A549 (cell line): Measurements from ENCODE around the gene FGF7.

Experiments used
- BHLHE40 ChIP-seq: IDR thresholded peaks from 2 replicates; pipeline ENCODE4 v1.6.1; 2012; ENCODE audit warnings: low read depth, low read length, inconsistent platforms
- CBX2 ChIP-seq: fragments of 200-600 bp; sonication (generic); IDR thresholded peaks from 2 replicates; pipeline ENCODE4 v1.6.1; 2016; ENCODE audit warnings: low read depth, mild to moderate bottlenecking, borderline replicate concordance
- CEBPB ChIP-seq, 2 experiments: fragments of >200 bp in 1 of 2; sonication (Bioruptor Twin) in 1 of 2; formaldehyde crosslinking in 1 of 2; IDR thresholded peaks; 2 replicates each; pipeline ENCODE4 v1.6.1; 2012 to 2016
- CHD4 ChIP-seq: fragments of 200-600 bp; sonication (generic); IDR thresholded peaks from 2 replicates; pipeline ENCODE4 v1.6.1; 2016; ENCODE audit warnings: antibody characterized with exemption, mild to moderate bottlenecking, borderline replicate concordance
- CTCF ChIP-seq: fragments of >200 bp; sonication (Bioruptor Twin); formaldehyde crosslinking; IDR thresholded peaks from 3 replicates; pipeline ENCODE4 v1.5.1; 2016
- MYC ChIP-seq: IDR thresholded peaks from 2 replicates; pipeline ENCODE4 v1.6.1; 2012; ENCODE audit warnings: mild to moderate bottlenecking, inconsistent platforms, low read length, improper control_type of control experiment, borderline replicate concordance
- RAD21 ChIP-seq, 2 experiments: fragments of >200 bp in 1 of 2; sonication (Bioruptor Twin) in 1 of 2; formaldehyde crosslinking in 1 of 2; IDR thresholded peaks in 1 of 2; conservative IDR thresholded peaks in 1 of 2; 2 replicates in 1 of 2; 3 replicates in 1 of 2; pipeline ENCODE4 v1.6.1; 2012 to 2018; ENCODE audit warnings: inconsistent platforms in 1 of 2
- RNF2 ChIP-seq: fragments of 200-600 bp; sonication (generic); IDR thresholded peaks from 2 replicates; pipeline ENCODE4 v1.6.1; 2016; ENCODE audit warnings: low read depth, mild to moderate bottlenecking, antibody characterized with exemption, moderate library complexity, borderline replicate concordance
- ZFP36 ChIP-seq: fragments of 450-650 bp; IDR thresholded peaks from 2 replicates; pipeline ENCODE4 v1.6.1; 2014; ENCODE audit warnings: borderline replicate concordance; ENCODE audit not compliant: partially characterized antibody

- TF ChIP-seq BHLHE40 (no peak), ZFP36 (no peak), MYC (no peak), CTCF (no peak), CHD4 (no peak), CEBPB (IDR thresholded peaks at IDR 0.05) (no peak), RNF2 (no peak), RAD21 (conservative IDR thresholded peaks at IDR 0.05 in 1 of 2, IDR thresholded peaks at IDR 0.05 in 1 of 2) (no peak), CBX2 (no peak)
These were observed 12.4 kb upstream of the FGF7 start for GRCh38 chr15:49410641-49411040.
